Lower leg skin (tissue), 3 donors: ENCODE results near the gene THSD4.

Source experiments
- CTCF ChIP-seq, 3 donors: fragments of 450-650 bp; IDR thresholded peaks; one replicate each; pipeline ENCODE4 v1.5.1; 2016; ENCODE audit warnings: antibody characterized with exemption in 3 of 3, mild to moderate bottlenecking in 3 of 3, moderate library complexity in 2 of 3
- POLR2A ChIP-seq, 2 donors: fragments of 450-650 bp; IDR thresholded peaks; one replicate each; pipeline ENCODE4 v1.6.1; 2016 to 2017; ENCODE audit warnings: antibody characterized with exemption in 2 of 2, mild to moderate bottlenecking in 1 of 2, moderate library complexity in 1 of 2

GRCh38 chr15:71607383-71607782, 492.1 kb downstream of the THSD4 start:
- TF ChIP-seq CTCF (IDR thresholded peaks at IDR 0.05) = no peak
- no peak for TF ChIP-seq POLR2A (IDR thresholded peaks at IDR 0.05)
